Osteocyte (in vitro differentiated cells): Measurements from ENCODE around the gene LIN52. TPM values are rescaled to one million over a fixed set of nuclear protein-coding genes. Genes with fewer than 3 reads are reported as not detected.

Source experiments
- DNase-seq: peaks from one replicate; pipeline ENCODE4 v3.0.0; 2021; ENCODE audit warnings: mixed read lengths; ENCODE audit not compliant: unreplicated experiment; ENCODE audit errors: extremely low spot score
- H3K27ac Mint-ChIP-seq: one replicate; pipeline ENCODE4 v1.8.0; 2021; ENCODE audit warnings: mild to moderate bottlenecking, mixed read lengths; ENCODE audit not compliant: unreplicated experiment
- H3K27me3 Mint-ChIP-seq: one replicate; pipeline ENCODE4 v1.8.0; 2021; ENCODE audit warnings: mixed read lengths; ENCODE audit not compliant: unreplicated experiment
- H3K36me3 Mint-ChIP-seq: one replicate; pipeline ENCODE4 v1.8.0; 2021; ENCODE audit warnings: mixed read lengths; ENCODE audit not compliant: unreplicated experiment
- H3K4me1 Mint-ChIP-seq: one replicate; pipeline ENCODE4 v1.8.0; 2021; ENCODE audit warnings: mixed read lengths; ENCODE audit not compliant: unreplicated experiment
- H3K4me3 Mint-ChIP-seq: one replicate; pipeline ENCODE4 v1.8.0; 2021; ENCODE audit warnings: mild to moderate bottlenecking, moderate library complexity, mixed read lengths; ENCODE audit not compliant: unreplicated experiment
- H3K9me3 Mint-ChIP-seq: one replicate; pipeline ENCODE4 v1.8.0; 2021; ENCODE audit warnings: mixed read lengths; ENCODE audit not compliant: unreplicated experiment
- total RNA-seq: library from RNA; stranded (reverse); gene quantifications from 2 replicates; pipeline ENCODE4 v1.2.1, GENCODE V29; 2021
- TF ChIP-seq, protein P1 (sequence below): fragments of 200-600 bp; sonication (generic); IDR thresholded peaks from 2 replicates; pipeline ENCODE4 v1.5.0; 2021; ENCODE audit warnings: antibody characterized with exemption, mild to moderate bottlenecking, moderate library complexity

The LIN52 gene
- total RNA-seq, 1 donor from 2014 or later, result 9.0 TPM

DNA sequence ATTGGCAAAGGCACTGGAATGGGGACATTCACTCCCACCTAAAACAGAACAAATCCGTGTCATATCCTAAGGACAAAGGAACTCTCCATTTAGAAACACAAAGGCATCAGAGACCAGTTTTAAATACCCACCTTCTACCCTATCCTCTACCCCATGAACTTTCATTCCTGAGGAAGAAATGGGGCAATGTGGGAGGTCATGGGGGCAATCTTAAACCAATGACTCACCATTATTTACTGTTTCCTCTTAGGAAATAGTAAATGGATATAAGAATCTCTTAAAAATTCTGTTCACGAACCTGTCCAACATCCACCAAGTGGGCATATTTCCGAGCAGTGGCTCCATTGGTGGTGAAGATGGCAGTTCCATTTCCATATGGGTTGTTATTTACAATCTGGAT, 19.9 kb upstream of the LIN52 start:
- no peak for DNase-seq
- Mint-ChIP-seq H3K4me3 (no peak overlapping the region), H3K4me1 (peaks cover 2% of the 10 kb centered on the region), H3K36me3 (peaks cover 28% of the 10 kb centered on the region), H3K27me3 (no peaks in the 10 kb centered on the region), H3K27ac (no peak overlapping the region), H3K9me3 (no peaks in the 10 kb centered on the region)
- TF ChIP-seq, protein P1, sequence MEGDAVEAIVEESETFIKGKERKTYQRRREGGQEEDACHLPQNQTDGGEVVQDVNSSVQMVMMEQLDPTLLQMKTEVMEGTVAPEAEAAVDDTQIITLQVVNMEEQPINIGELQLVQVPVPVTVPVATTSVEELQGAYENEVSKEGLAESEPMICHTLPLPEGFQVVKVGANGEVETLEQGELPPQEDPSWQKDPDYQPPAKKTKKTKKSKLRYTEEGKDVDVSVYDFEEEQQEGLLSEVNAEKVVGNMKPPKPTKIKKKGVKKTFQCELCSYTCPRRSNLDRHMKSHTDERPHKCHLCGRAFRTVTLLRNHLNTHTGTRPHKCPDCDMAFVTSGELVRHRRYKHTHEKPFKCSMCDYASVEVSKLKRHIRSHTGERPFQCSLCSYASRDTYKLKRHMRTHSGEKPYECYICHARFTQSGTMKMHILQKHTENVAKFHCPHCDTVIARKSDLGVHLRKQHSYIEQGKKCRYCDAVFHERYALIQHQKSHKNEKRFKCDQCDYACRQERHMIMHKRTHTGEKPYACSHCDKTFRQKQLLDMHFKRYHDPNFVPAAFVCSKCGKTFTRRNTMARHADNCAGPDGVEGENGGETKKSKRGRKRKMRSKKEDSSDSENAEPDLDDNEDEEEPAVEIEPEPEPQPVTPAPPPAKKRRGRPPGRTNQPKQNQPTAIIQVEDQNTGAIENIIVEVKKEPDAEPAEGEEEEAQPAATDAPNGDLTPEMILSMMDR, result no peak

DNA sequence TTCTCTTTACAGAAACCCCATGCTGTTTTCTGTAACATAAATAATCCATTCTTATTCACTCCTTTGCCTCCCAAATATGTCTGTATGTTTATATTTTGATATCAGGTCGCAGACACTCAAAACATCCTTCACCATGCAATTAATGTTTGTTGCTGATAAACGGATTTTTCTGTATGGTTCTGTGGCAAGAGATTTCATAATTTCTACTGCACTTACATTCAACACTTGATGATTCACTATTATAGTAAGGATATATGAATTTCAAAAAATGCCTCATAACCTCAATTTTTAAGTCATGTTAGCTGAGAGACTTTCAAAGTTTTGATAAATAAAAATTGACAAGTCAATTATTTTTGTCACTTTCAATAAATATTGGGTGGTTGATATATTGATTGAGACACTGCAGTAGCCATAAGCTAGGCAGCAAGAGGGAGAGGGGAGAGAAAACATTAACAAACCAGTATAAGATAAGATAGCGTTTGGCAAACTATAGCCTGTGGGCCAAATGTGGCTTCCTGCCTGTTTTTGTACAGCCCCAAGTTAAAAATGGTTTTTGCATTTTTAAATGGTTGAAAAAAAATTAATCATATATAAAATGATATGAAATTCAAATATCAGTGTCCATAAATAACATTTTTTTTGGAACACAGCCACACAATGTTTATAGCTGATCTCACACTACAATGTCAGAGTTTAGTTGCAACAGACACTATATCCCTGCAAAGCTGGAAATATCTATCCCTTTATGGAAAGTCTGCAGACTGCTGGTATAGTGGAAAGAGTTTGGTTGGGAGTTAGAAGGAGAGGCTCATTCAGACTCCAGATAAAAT, 18.8 kb upstream of the LIN52 start:
- TF ChIP-seq, protein P1, result no peak
- Mint-ChIP-seq H3K27me3 (no peaks in the 10 kb centered on the region), H3K27ac (no peak overlapping the region), H3K4me3 (no peak overlapping the region), H3K36me3 (peaks cover 22% of the 10 kb centered on the region), H3K4me1 (peaks cover 2% of the 10 kb centered on the region), H3K9me3 (no peaks in the 10 kb centered on the region)
- no peak for DNase-seq

DNA sequence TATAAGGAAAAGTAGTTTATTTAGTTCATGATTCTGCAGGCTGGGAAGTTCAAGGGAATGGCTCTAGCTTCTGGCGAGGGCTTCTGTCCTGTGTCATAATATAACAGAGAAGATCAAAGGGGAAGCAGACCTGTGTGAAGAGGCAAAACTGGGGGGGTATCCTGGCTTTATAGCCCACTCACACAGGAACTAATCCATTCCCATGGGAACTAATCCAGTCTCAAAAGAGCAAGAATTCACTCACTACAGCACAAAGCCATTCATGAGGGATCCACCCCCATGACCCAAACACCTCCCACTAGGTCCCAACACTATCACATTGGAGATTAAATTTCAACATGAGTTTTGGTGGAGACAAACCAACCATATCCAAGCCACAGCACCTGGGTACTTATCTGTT, 7.4 kb upstream of the LIN52 start:
- TF ChIP-seq, protein P1, result no peak
- Mint-ChIP-seq H3K9me3 (no peaks in the 10 kb centered on the region), H3K4me3 (no peak overlapping the region), H3K27me3 (no peaks in the 10 kb centered on the region), H3K4me1 (no peaks in the 10 kb centered on the region), H3K27ac (no peak overlapping the region), H3K36me3 (peaks cover 5% of the 10 kb centered on the region)
- DNase-seq, result no peak

DNA sequence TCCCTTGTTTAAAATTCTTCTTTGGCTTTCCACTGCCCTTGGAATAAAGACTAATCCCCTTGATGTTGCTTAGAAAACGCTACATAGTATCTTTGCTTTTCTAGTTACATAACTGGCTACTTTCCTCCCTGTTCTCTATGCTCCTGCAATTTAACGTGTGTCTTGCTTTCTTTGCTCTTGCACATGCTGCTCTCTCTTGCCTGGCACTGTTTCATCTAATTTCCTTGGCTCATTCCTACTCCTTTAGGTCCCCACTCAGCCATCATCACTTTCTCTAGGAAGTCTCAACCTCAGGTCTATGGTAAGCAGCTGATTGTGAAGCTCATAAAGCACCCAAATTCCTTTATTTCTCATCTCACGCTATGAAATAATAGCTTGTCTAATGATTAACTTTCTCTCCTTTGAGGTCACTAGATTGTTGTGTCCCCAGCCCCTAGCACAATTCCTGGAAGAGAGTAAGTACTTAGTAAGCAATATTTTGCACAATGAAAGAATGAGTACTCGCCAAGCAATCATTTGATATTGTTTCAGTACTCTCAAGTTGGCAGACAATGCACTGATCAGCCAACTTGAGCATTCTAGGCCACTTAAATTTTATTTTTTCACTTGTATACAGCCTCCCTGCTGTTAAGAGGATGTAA, 3.8 kb upstream of the LIN52 start:
- DNase-seq, result no peak
- H3K27ac Mint-ChIP-seq, result no peak overlapping the region
- H3K36me3 Mint-ChIP-seq, result no peaks in the 10 kb centered on the region

DNA sequence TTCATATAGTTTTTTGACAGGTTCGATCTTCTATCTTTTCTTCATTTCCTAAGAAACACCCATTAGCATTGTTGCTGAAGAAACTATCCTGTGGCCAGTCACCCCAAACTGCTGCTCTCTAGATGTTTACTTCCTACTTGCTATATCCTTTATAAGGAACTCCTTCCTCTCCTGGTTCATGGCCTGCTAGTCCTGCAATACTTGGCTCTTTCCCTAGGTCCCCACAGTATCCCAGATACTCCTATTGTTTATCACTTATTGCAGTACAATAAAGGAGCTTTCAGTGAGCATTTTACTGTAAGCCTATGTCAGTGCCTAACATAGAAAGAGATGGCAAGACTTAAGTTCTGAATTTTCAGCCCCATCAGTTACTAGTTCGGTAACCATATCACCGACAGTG, 3.3 kb upstream of the LIN52 start:
- no peak overlapping the region for H3K4me3 Mint-ChIP-seq
- H3K27me3 Mint-ChIP-seq, result no peaks in the 10 kb centered on the region
- no peak for DNase-seq
- H3K36me3 Mint-ChIP-seq, result no peaks in the 10 kb centered on the region
- TF ChIP-seq, protein P1, result no peak
- no peaks in the 10 kb centered on the region for H3K9me3 Mint-ChIP-seq
- peaks cover 22% of the 10 kb centered on the region for H3K4me1 Mint-ChIP-seq
- no peak overlapping the region for H3K27ac Mint-ChIP-seq

More for the DNA sequence above, 3.8 kb upstream of the LIN52 start:
- Mint-ChIP-seq H3K27me3 (no peaks in the 10 kb centered on the region), H3K4me1 (peaks cover 19% of the 10 kb centered on the region), H3K9me3 (no peaks in the 10 kb centered on the region), H3K4me3 (no peak overlapping the region)
- TF ChIP-seq, protein P1, result no peak
